Endodermal cell (in vitro differentiated cells): ENCODE measurements around the gene ECHDC1. TPM values are rescaled to one million over a fixed set of nuclear protein-coding genes. Genes with fewer than 3 reads are reported as not detected.

Source experiments
- DNase-seq: peaks from one replicate; pipeline ENCODE4 v3.0.0-alpha.2; 2017
- H3K27ac ChIP-seq: 2 replicates; pipeline ENCODE4 v1.5.1; 2013; ENCODE audit warnings: mild to moderate bottlenecking, low read depth, low read length, moderate library complexity
- H3K27me3 ChIP-seq: 2 replicates; pipeline ENCODE4 v1.6.1; 2013; ENCODE audit warnings: mild to moderate bottlenecking, low read length, moderate library complexity; ENCODE audit not compliant: insufficient read depth, control insufficient read depth, poor library complexity, severe bottlenecking
- H3K36me3 ChIP-seq: 2 replicates; pipeline ENCODE4 v1.7.0; 2013; ENCODE audit warnings: mild to moderate bottlenecking, low read length, moderate library complexity; ENCODE audit not compliant: control insufficient read depth, insufficient read depth
- H3K4me1 ChIP-seq: one replicate; pipeline ENCODE4 v1.7.0; 2013; ENCODE audit warnings: low read length; ENCODE audit not compliant: control insufficient read depth, insufficient read depth
- H3K4me3 ChIP-seq: 2 replicates; pipeline ENCODE4 v1.5.1; 2013; ENCODE audit warnings: mild to moderate bottlenecking, low read length, moderate library complexity
- H3K9ac ChIP-seq: 2 replicates; pipeline ENCODE4 v1.6.1; 2013; ENCODE audit warnings: mild to moderate bottlenecking, low read length, moderate library complexity; ENCODE audit not compliant: poor library complexity, severe bottlenecking; ENCODE audit errors: extremely low read depth
- H3K9me3 ChIP-seq: 2 replicates; pipeline ENCODE4 v1.6.1; 2013; ENCODE audit warnings: mild to moderate bottlenecking, low read length, moderate library complexity; ENCODE audit not compliant: control insufficient read depth
- H3K27ac Mint-ChIP-seq: 2 replicates; pipeline ENCODE4 v1.8.0; 2020; ENCODE audit warnings: mixed read lengths
- H3K27me3 Mint-ChIP-seq: 2 replicates; pipeline ENCODE4 v1.8.0; 2021; ENCODE audit warnings: mild to moderate bottlenecking, mixed read lengths; ENCODE audit not compliant: insufficient read depth
- H3K36me3 Mint-ChIP-seq: 2 replicates; pipeline ENCODE4 v1.8.0; 2020; ENCODE audit warnings: low read depth, mixed read lengths
- H3K4me1 Mint-ChIP-seq: 2 replicates; pipeline ENCODE4 v1.8.0; 2020; ENCODE audit warnings: mixed read lengths
- H3K4me3 Mint-ChIP-seq: 2 replicates; pipeline ENCODE4 v1.8.0; 2020; ENCODE audit warnings: mild to moderate bottlenecking, moderate library complexity, mixed read lengths
- H3K9me3 Mint-ChIP-seq: 2 replicates; pipeline ENCODE4 v1.8.0; 2020; ENCODE audit warnings: mild to moderate bottlenecking, mixed read lengths
- WGBS, 2 experiments: methylation state at CpG; one replicate each; pipeline versions ENCODE4 v1.1.5 to v1.1.7; 2013; ENCODE audit warnings: missing lambda C conversion rate in 2 of 2, mixed read lengths in 1 of 2; ENCODE audit not compliant: insufficient coverage in 1 of 2, insufficient read length in 1 of 2; 5-methylcytosine and 5-hydroxymethylcytosine counted together
- total RNA-seq, 2 donors: library from RNA; stranded (reverse); fragmentation: NEBNext Ultra II Directional in 1 of 2; extraction: Animal tissue kit (Norgen Biotek cat#: 25700) in 1 of 2; gene quantifications; 2 replicates in 1 of 2; 3 replicates in 1 of 2; pipeline ENCODE4 v1.2.1, GENCODE V29; 2021
- TF ChIP-seq, protein P1 (sequence below): fragments of 200-600 bp; sonication (generic); conservative IDR thresholded peaks from 2 replicates; pipeline ENCODE4 v1.5.0; 2021; ENCODE audit warnings: antibody characterized with exemption, mild to moderate bottlenecking

The ECHDC1 gene
- total RNA-seq, 2 donors from 2014 or later, result 45.5 to 58.2 TPM

DNA sequence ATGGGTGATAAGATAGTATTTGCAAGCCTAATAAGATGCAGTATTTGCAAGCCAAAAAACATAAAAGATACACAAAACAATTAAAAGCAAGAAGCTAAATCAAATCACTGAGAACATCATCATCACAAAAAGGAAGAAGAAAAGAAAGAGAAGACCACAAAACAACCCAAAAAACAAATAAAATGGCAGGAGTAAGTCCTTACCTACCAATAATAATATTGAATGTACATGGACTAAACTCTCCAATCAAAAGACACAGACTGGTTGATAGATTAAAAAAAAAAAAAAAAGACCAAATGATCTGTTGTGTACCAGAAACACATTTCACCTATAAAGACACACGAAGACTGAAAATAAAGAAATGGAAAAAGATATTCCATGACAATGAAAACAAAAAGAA is 37.7 kb downstream of the ECHDC1 start:
- Mint-ChIP-seq H3K36me3 (peaks cover 50% of the 10 kb centered on the region), H3K27ac (no peak overlapping the region), H3K4me1 (peaks cover 4% of the 10 kb centered on the region), H3K4me3 (no peak overlapping the region), H3K9me3 (peaks cover 24% of the 10 kb centered on the region), H3K27me3 (no peaks in the 10 kb centered on the region)
- TF ChIP-seq, protein P1, sequence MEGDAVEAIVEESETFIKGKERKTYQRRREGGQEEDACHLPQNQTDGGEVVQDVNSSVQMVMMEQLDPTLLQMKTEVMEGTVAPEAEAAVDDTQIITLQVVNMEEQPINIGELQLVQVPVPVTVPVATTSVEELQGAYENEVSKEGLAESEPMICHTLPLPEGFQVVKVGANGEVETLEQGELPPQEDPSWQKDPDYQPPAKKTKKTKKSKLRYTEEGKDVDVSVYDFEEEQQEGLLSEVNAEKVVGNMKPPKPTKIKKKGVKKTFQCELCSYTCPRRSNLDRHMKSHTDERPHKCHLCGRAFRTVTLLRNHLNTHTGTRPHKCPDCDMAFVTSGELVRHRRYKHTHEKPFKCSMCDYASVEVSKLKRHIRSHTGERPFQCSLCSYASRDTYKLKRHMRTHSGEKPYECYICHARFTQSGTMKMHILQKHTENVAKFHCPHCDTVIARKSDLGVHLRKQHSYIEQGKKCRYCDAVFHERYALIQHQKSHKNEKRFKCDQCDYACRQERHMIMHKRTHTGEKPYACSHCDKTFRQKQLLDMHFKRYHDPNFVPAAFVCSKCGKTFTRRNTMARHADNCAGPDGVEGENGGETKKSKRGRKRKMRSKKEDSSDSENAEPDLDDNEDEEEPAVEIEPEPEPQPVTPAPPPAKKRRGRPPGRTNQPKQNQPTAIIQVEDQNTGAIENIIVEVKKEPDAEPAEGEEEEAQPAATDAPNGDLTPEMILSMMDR, result no peak
- peaks cover 26% of the 10 kb centered on the region for H3K36me3 ChIP-seq
- no peak overlapping the region for H3K4me3 ChIP-seq
- no peak for DNase-seq
- no peaks in the 10 kb centered on the region for H3K27me3 ChIP-seq
- H3K4me1 ChIP-seq, result no peaks in the 10 kb centered on the region
- peaks cover 25% of the 10 kb centered on the region for H3K9me3 ChIP-seq
- WGBS, 2 experiments, result no CpG with 5 or more reads among the region's 1 CpG
- H3K27ac ChIP-seq, result no peak overlapping the region
- H3K9ac ChIP-seq, result no peak overlapping the region

DNA sequence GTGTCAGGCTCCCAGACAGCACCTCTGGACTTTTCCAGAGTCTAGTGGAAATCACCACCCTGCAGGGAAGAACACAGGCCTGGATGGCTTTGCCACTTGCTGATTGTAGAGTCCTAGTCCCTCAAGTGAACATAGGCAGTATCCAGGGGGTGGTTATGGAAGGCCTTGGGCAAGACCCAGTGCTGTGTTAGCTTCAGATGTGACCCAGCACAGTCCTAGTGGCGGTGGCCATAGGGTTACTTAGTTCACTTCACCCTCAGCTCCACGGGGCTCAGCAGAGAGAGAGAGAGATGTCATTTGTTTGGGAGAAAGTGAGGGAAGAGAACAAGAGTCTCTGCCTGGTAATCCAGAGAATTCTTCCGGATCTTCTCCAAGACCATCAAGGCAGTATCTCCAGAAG is 39.5 kb downstream of the ECHDC1 start:
- Mint-ChIP-seq H3K4me1 (peaks cover 4% of the 10 kb centered on the region), H3K9me3 (peaks cover 17% of the 10 kb centered on the region), H3K4me3 (no peak overlapping the region), H3K36me3 (peaks cover 34% of the 10 kb centered on the region), H3K27ac (no peak overlapping the region), H3K27me3 (no peaks in the 10 kb centered on the region)
- Histone ChIP-seq H3K9me3 (peaks cover 15% of the 10 kb centered on the region), H3K4me1 (no peaks in the 10 kb centered on the region), H3K4me3 (no peak overlapping the region), H3K27me3 (no peaks in the 10 kb centered on the region), H3K9ac (no peak overlapping the region), H3K36me3 (peaks cover 28% of the 10 kb centered on the region), H3K27ac (peak overlapping the region; percentile 38)
- DNase-seq, result no peak
- WGBS, 2 experiments, result 94 to 100% methylated on average over 1 to 3 of the region's 3 CpGs
- TF ChIP-seq, protein P1, result no peak

DNA sequence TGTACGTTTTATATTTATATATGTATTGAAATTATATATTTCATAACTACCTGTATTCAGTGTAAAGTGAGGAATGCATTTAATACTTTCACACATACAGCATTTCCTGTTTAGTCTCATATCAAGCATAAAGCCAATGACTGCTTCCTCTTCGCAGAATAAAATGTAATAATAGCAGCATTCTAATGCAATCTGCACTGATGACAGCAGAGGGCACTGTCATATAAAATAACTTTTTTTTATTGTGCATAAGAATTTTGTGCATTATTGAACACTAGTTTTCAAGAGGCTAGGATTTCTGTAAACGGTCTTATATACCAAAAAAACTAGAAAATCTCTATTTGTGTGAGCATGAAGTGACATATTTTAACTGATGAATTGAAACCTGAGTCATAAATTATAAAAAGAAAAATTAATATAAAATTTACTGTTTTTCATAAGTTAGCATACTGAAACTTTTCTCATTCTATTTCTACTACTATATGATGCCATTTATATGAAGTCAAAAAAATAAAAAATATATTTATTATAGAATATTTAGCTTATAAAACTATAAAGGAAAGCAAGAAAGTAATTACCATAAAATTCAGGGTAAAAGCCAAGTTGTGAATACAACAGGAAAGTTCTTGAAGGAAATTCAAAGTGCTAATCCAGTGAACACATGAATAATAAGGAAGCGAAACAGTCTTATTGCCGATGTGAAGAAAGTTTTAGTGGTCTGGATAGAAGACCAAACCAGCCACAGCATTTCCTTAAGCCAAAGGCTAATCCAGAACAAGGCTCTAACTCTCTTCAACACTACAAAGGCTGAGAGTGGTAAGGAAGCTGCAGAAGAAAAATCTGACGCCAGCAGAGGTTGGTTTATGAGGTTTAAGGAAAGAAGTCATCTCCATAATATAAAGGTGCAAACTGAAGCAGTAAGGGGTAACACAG is 40.4 kb downstream of the ECHDC1 start:
- WGBS, 2 experiments, result 79 to 89% methylated on average over 3 to 5 of the region's 6 CpGs
- Histone ChIP-seq H3K36me3 (peaks cover 28% of the 10 kb centered on the region), H3K4me3 (no peak overlapping the region), H3K27me3 (no peaks in the 10 kb centered on the region), H3K9me3 (peaks cover 9% of the 10 kb centered on the region), H3K27ac (no peak overlapping the region), H3K4me1 (no peaks in the 10 kb centered on the region), H3K9ac (no peak overlapping the region)
- Mint-ChIP-seq H3K36me3 (peaks cover 24% of the 10 kb centered on the region), H3K9me3 (peaks cover 8% of the 10 kb centered on the region), H3K4me3 (no peak overlapping the region), H3K27me3 (no peaks in the 10 kb centered on the region), H3K27ac (no peak overlapping the region), H3K4me1 (peaks cover 4% of the 10 kb centered on the region)
- TF ChIP-seq, protein P1, result peak; percentile 88
- DNase-seq, result no peak
